Mesenchymal stem cell (in vitro differentiated cells and primary cell): Measurements from ENCODE around the gene MED20.
A peak's percentile ranks its signal among the peaks of the same experiment; 100 is the strongest.
"Not testable (repeated sequence)": the region's sequence is repeated elsewhere in the genome, so short reads cannot be mapped to it uniquely, and the experiment has no call there.

Experiments used
- DNase-seq: peaks from one replicate; pipeline ENCODE4 v3.0.0-alpha.2; 2013
- H2AFZ ChIP-seq: one replicate; pipeline ENCODE4 v1.6.1; 2013; ENCODE audit warnings: low read depth, mild to moderate bottlenecking, control low read depth, inconsistent platforms, low read length, moderate library complexity
- H2AK5ac ChIP-seq: 2 replicates; pipeline ENCODE4 v1.6.1; 2013; ENCODE audit warnings: low read length, moderate library complexity, mild to moderate bottlenecking, inconsistent platforms; ENCODE audit not compliant: severe bottlenecking
- H2BK120ac ChIP-seq: one replicate; pipeline ENCODE4 v1.6.1; 2013; ENCODE audit warnings: low read depth, mild to moderate bottlenecking, inconsistent platforms, low read length, moderate library complexity
- H2BK12ac ChIP-seq, 2 experiments: one replicate each; pipeline ENCODE4 v1.6.1; 2013; ENCODE audit warnings: inconsistent platforms in 2 of 2, low read length in 2 of 2, mild to moderate bottlenecking in 2 of 2, moderate library complexity in 2 of 2, control low read depth in 1 of 2
- H2BK15ac ChIP-seq: one replicate; pipeline ENCODE4 v1.6.1; 2013; ENCODE audit warnings: mild to moderate bottlenecking, low read depth, inconsistent platforms; ENCODE audit not compliant: poor library complexity, severe bottlenecking
- H2BK5ac ChIP-seq: 2 replicates; pipeline ENCODE4 v1.6.1; 2013; ENCODE audit warnings: low read depth, mild to moderate bottlenecking, low read length, control low read depth, inconsistent platforms; ENCODE audit not compliant: poor library complexity, severe bottlenecking
- H3K14ac ChIP-seq, 2 experiments: one replicate each; pipeline ENCODE4 v1.6.1; 2013; ENCODE audit warnings: inconsistent platforms in 2 of 2, low read length in 2 of 2, control low read depth in 1 of 2, mild to moderate bottlenecking in 1 of 2, moderate library complexity in 1 of 2
- H3K18ac ChIP-seq, 2 experiments: one replicate each; pipeline ENCODE4 v1.6.1; 2013; ENCODE audit warnings: inconsistent platforms in 2 of 2, low read length in 2 of 2, control low read depth in 1 of 2, low read depth in 1 of 2, mild to moderate bottlenecking in 1 of 2
- H3K23ac ChIP-seq, 2 experiments: one replicate each; pipeline ENCODE4 v1.6.1; 2013; ENCODE audit warnings: inconsistent platforms in 2 of 2, low read length in 2 of 2, mild to moderate bottlenecking in 2 of 2, moderate library complexity in 2 of 2, control low read depth in 1 of 2
- H3K27ac ChIP-seq: 2 replicates; pipeline ENCODE4 v1.5.1; 2013; ENCODE audit warnings: mild to moderate bottlenecking, moderate library complexity, low read length, control low read depth, inconsistent platforms; ENCODE audit not compliant: poor library complexity, severe bottlenecking
- H3K27me3 ChIP-seq, 2 experiments: 2 replicates each; pipeline versions ENCODE4 v1.6.1 to v1.7.0; 2013; ENCODE audit warnings: low read length in 2 of 2, mild to moderate bottlenecking in 2 of 2, moderate library complexity in 2 of 2, control low read depth in 1 of 2, inconsistent platforms in 1 of 2; ENCODE audit not compliant: control insufficient read depth in 1 of 2, insufficient read depth in 1 of 2
- H3K36me3 ChIP-seq, 2 experiments: 2 replicates each; pipeline versions ENCODE4 v1.6.1 to v1.7.0; 2013; ENCODE audit warnings: low read length in 2 of 2, control low read depth in 1 of 2, inconsistent platforms in 1 of 2, low read depth in 1 of 2, mild to moderate bottlenecking in 1 of 2; ENCODE audit not compliant: insufficient read depth in 2 of 2, control insufficient read depth in 1 of 2
- H3K4ac ChIP-seq, 2 experiments: one replicate each; pipeline ENCODE4 v1.6.1; 2013; ENCODE audit warnings: inconsistent platforms in 2 of 2, low read length in 2 of 2, mild to moderate bottlenecking in 2 of 2, moderate library complexity in 2 of 2, control low read depth in 1 of 2, low read depth in 1 of 2
- H3K4me1 ChIP-seq: 2 replicates; pipeline ENCODE4 v1.6.1; 2013; ENCODE audit warnings: low read depth, low read length, control low read depth; ENCODE audit not compliant: control insufficient read depth, insufficient read depth
- H3K4me2 ChIP-seq: 2 replicates; pipeline ENCODE4 v1.6.1; 2013; ENCODE audit warnings: low read length, mild to moderate bottlenecking, inconsistent platforms; ENCODE audit not compliant: poor library complexity, severe bottlenecking
- H3K4me3 ChIP-seq, 2 experiments: 2 replicates each; pipeline versions ENCODE4 v1.5.1 to v1.7.0; 2013; ENCODE audit warnings: low read length in 2 of 2, mild to moderate bottlenecking in 2 of 2, control low read depth in 1 of 2, low read depth in 1 of 2; ENCODE audit not compliant: insufficient read depth in 1 of 2
- H3K79me1 ChIP-seq: replicated peaks from 2 replicates; pipeline ENCODE4 v1.6.1; 2013; ENCODE audit warnings: mild to moderate bottlenecking, control low read depth, low read length, inconsistent platforms; ENCODE audit not compliant: poor library complexity, severe bottlenecking
- H3K9ac ChIP-seq: 2 replicates; pipeline ENCODE4 v1.7.0; 2013; ENCODE audit warnings: mild to moderate bottlenecking, low read length, moderate library complexity
- H3K9me3 ChIP-seq: 2 replicates; pipeline ENCODE4 v1.7.0; 2013; ENCODE audit warnings: mild to moderate bottlenecking, low read length; ENCODE audit not compliant: control insufficient read depth
- H4K8ac ChIP-seq: one replicate; pipeline ENCODE4 v1.6.1; 2013; ENCODE audit warnings: inconsistent platforms, mild to moderate bottlenecking, low read length, moderate library complexity
- H4K91ac ChIP-seq: one replicate; pipeline ENCODE4 v1.6.1; 2013; ENCODE audit warnings: mild to moderate bottlenecking, low read length, inconsistent platforms
- WGBS: methylation state at CpG from one replicate; pipeline ENCODE4 v1.1.7; 2013; ENCODE audit warnings: mixed read lengths; 5-methylcytosine and 5-hydroxymethylcytosine counted together

The MED20 gene

GRCh38 chr6:41942882-41943281 lies 21.9 kb upstream of the MED20 start:
- not testable (repeated sequence) for H4K8ac ChIP-seq, H3K4ac ChIP-seq, H3K23ac ChIP-seq, H3K4me3 ChIP-seq, H3K79me1 ChIP-seq, H2AK5ac ChIP-seq, H2AFZ ChIP-seq, H3K18ac ChIP-seq, H2BK12ac ChIP-seq, H3K9me3 ChIP-seq, H2BK15ac ChIP-seq, H3K4me2 ChIP-seq, H3K36me3 ChIP-seq, DNase-seq, H3K27ac ChIP-seq, H2BK5ac ChIP-seq, H3K27me3 ChIP-seq, H4K91ac ChIP-seq, H2BK120ac ChIP-seq, H3K14ac ChIP-seq
- Histone ChIP-seq H3K4me1 (peaks cover 28% of the 10 kb centered on the region), H3K9ac (peak overlapping the region; percentile 68)
- WGBS, result 92% methylated on average over 10 of the region's 14 CpGs

- WGBS, result 47% methylated on average over 20 of the region's 20 CpGs
- Histone ChIP-seq H4K8ac (peak overlapping the region; percentile 29), H3K9ac (peak overlapping the region; percentile 68), H4K91ac (no peak overlapping the region), H3K4me3 (peak overlapping the region in 1 of 2 experiments; percentile 98), H3K27me3 (no peaks in the 10 kb centered on the region), H2BK15ac (no peak overlapping the region), H2AFZ (no peak overlapping the region), H2BK12ac (peak overlapping the region in 1 of 2 experiments; percentile 15), H3K4me1 (peaks cover 30% of the 10 kb centered on the region), H3K27ac (peak overlapping the region; percentile 77), H2AK5ac (peak overlapping the region; percentile 71), H3K18ac (peak overlapping the region; percentile 67 to 92), H3K36me3 (peaks cover 6 to 8% of the 10 kb centered on the region in 2 experiments), H3K4ac (peak overlapping the region in 1 of 2 experiments; percentile 19), H3K14ac (peak overlapping the region in 1 of 2 experiments; percentile 18), H2BK5ac (no peak overlapping the region), H3K79me1 (peaks cover 5% of the 10 kb centered on the region), H2BK120ac (peak overlapping the region; percentile 55), H3K4me2 (peak overlapping the region; percentile 50), H3K23ac (no peak overlapping the region), H3K9me3 (no peaks in the 10 kb centered on the region)
- no peak for DNase-seq
Measured at GRCh38 chr6:41942067-41942851, 21.3 kb upstream of the MED20 start.

- peak within 1 kb of the TSS; percentile 71 for H2BK15ac ChIP-seq
- H3K4me3 ChIP-seq, result peak within 1 kb of the TSS; percentile 94 to 98
- H3K79me1 ChIP-seq, result peaks cover 8% of the 10 kb centered on the region
- H3K9me3 ChIP-seq, result no peaks in the 10 kb centered on the region
- WGBS, result under 1% methylated on average over 69 of the region's 87 CpGs
- peak within 1 kb of the TSS; percentile 65 to 75 for H3K23ac ChIP-seq
- H4K91ac ChIP-seq, result peak within 1 kb of the TSS; percentile 83
- peak within 1 kb of the TSS; percentile 92 for H3K9ac ChIP-seq
- H2BK12ac ChIP-seq, result peak within 1 kb of the TSS; percentile 69 to 75
- DNase-seq, result peak; percentile 96
- peak within 1 kb of the TSS; percentile 86 to 94 for H3K4ac ChIP-seq
- peak within 1 kb of the TSS; percentile 79 for H4K8ac ChIP-seq
- peak within 1 kb of the TSS; percentile 25 for H2BK5ac ChIP-seq
- peaks cover 13 to 15% of the 10 kb centered on the region in 2 experiments for H3K36me3 ChIP-seq
- peak within 1 kb of the TSS; percentile 60 for H3K4me2 ChIP-seq
- H3K18ac ChIP-seq, result peak within 1 kb of the TSS; percentile 92 to 96
- H2AK5ac ChIP-seq, result peak within 1 kb of the TSS; percentile 71
- peak within 1 kb of the TSS; percentile 74 for H2AFZ ChIP-seq
- peak within 1 kb of the TSS; percentile 81 for H3K27ac ChIP-seq
- no peaks in the 10 kb centered on the region for H3K27me3 ChIP-seq
- H3K4me1 ChIP-seq, result peaks cover 33% of the 10 kb centered on the region
- H2BK120ac ChIP-seq, result peak within 1 kb of the TSS; percentile 55
- peak within 1 kb of the TSS in 1 of 2 experiments; percentile 91 for H3K14ac ChIP-seq
Measured at GRCh38 chr6:41941280-41942066, 20.5 kb upstream of the MED20 start, which contains the start of gene CCND3. Gene CCND3 (minus strand): TSS chr6:41941808. CDS start chr6:41941649, 159 bp downstream.
